Fibroblast of skin of abdomen (primary cell): ENCODE results near the gene LRCH1.
"Not testable (repeated sequence)": the region's sequence is repeated elsewhere in the genome, so short reads cannot be mapped to it uniquely, and the experiment has no call there.

Source experiments
- DNase-seq: peaks from one replicate; pipeline ENCODE4 v3.0.0-alpha.2; 2013

LRCH1 gene

GRCh38 chr13:46755508-46755907 is 202.5 kb downstream of the LRCH1 start:
- not testable (repeated sequence) for DNase-seq

GRCh38 chr13:46756977-46757376 is 204.0 kb downstream of the LRCH1 start:
- no peak for DNase-seq

GRCh38 chr13:46757640-46758039 is 204.7 kb downstream of the LRCH1 start:
- DNase-seq, result no peak

GRCh38 chr13:46759846-46760245 is 206.9 kb downstream of the LRCH1 start:
- DNase-seq, result no peak

GRCh38 chr13:46761174-46761573 is 208.2 kb downstream of the LRCH1 start:
- DNase-seq, result no peak

- no peak for DNase-seq
Measured at GRCh38 chr13:46761866-46762265, 208.9 kb downstream of the LRCH1 start.

GRCh38 chr13:46769925-46770324 is 217.0 kb downstream of the LRCH1 start:
- DNase-seq, result not testable (repeated sequence)

- no peak for DNase-seq
Measured at GRCh38 chr13:46771693-46772092, 218.7 kb downstream of the LRCH1 start.

- no peak for DNase-seq
Measured at GRCh38 chr13:46773541-46773940, 220.6 kb downstream of the LRCH1 start.

GRCh38 chr13:46775385-46776107 is 222.6 kb downstream of the LRCH1 start:
- DNase-seq, result no peak

- no peak for DNase-seq
Measured at GRCh38 chr13:46778095-46778494, 225.1 kb downstream of the LRCH1 start.

- peak; percentile 39 for DNase-seq
Measured at GRCh38 chr13:46778890-46779289, 225.9 kb downstream of the LRCH1 start.

- no peak for DNase-seq
Measured at GRCh38 chr13:46782066-46782465, 229.1 kb downstream of the LRCH1 start.

GRCh38 chr13:46782691-46783090 is 229.7 kb downstream of the LRCH1 start:
- no peak for DNase-seq

GRCh38 chr13:46783504-46783903 is 230.5 kb downstream of the LRCH1 start:
- DNase-seq, result no peak

GRCh38 chr13:46795321-46795720 is 242.4 kb downstream of the LRCH1 start:
- no peak for DNase-seq

- DNase-seq, result no peak
Measured at GRCh38 chr13:46796129-46796514, 243.2 kb downstream of the LRCH1 start.

- DNase-seq, result peak; percentile 94
Measured at GRCh38 chr13:46796515-46797474, 243.8 kb downstream of the LRCH1 start, which contains the start of gene ESD. ESD (minus strand) TSS chr13:46797161; CDS start chr13:46791413, 5,748 bp downstream.

- no peak for DNase-seq
Measured at GRCh38 chr13:46797501-46798237, 244.7 kb downstream of the LRCH1 start.

GRCh38 chr13:46799139-46799538 is 246.2 kb downstream of the LRCH1 start:
- DNase-seq, result no peak

- no peak for DNase-seq
Measured at GRCh38 chr13:46801858-46802257, 248.9 kb downstream of the LRCH1 start.
